ENCODE results near the gene TWSG1. TPM values are rescaled to one million over a fixed set of nuclear protein-coding genes. Genes with fewer than 3 reads are reported as not detected.
A peak's percentile ranks its signal among the peaks of the same experiment; 100 is the strongest.

The TWSG1 gene
- 40.9 TPM for polyA plus RNA-seq (2013, experiment 1 of 4)
- polyA plus RNA-seq (2013, experiment 2 of 4) = 45.0 TPM
- 43.0 TPM for polyA plus RNA-seq (2013, experiment 3 of 4)
- polyA plus RNA-seq (2013, experiment 4 of 4) = 48.0 TPM

DNA sequence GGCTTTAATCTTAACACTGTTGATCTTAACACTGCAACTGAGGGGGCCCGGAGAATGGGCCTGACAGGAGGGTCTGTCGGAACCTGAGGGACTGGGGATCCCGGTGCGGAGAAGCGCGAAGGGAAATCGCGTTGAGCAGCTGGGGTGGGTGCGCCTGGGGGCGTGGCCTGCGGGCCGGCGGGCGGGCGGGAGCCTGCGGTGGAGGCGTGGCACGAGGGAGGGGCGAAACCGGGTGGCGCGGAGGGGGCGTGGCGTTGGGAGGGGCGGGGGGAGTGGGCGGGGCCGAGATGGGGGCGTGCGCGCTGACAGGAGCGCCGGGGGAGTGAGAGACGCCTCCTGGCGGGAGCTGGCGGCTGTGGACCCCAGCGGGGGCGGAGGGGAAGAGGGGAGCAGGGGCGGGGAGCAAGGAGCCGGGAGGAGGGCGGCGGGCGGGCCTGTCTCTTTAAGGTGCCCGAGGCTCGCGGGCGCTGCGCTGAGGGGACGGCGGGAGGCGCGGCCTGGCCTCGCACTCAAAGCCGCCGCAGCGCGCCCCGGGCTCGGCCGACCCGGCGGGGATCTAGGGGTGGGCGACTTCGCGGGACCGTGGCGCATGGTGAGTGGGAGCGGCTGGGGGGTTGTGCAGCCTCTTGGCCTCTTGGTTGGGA, at the start of gene TWSG1:
Gene TWSG1, plus strand, starts transcription at position 445 of the 644 bp plus-strand sequence. CDS start 2,457 bp downstream, outside the sequence.
- no peaks in the 10 kb centered on the region for H3K9me3 ChIP-seq (ENCODE audit: control insufficient read depth, low read length)
- no peaks in the 10 kb centered on the region for H3K4me1 ChIP-seq (ENCODE audit: control insufficient read depth, insufficient read depth, low read length)
- peak within 1 kb of the TSS; percentile 69 for H3K27ac ChIP-seq (ENCODE audit: insufficient read depth, low read depth, low read length, poor library complexity, severe bottlenecking)
- no peaks in the 10 kb centered on the region for H3K36me3 ChIP-seq (ENCODE audit: control insufficient read depth, insufficient read depth, low read length)
- H3K4me3 ChIP-seq (ENCODE audit: insufficient read depth, low read depth, low read length) = peak within 1 kb of the TSS; percentile 63
- WGBS, 2 experiments = 0 to 1% methylated on average over 64 to 67 of the region's 67 CpGs
- H3K27me3 ChIP-seq (ENCODE audit: control insufficient read depth, insufficient read depth, low read length, poor library complexity, severe bottlenecking) = peaks cover 7% of the 10 kb centered on the region

GRCh38 chr18:9285604-9286003, 49.0 kb upstream of the TWSG1 start:
- Histone ChIP-seq H3K27me3 (ENCODE audit: control insufficient read depth, insufficient read depth, low read length, poor library complexity, severe bottlenecking) (no peaks in the 10 kb centered on the region), H3K4me3 (ENCODE audit: insufficient read depth, low read depth, low read length) (no peak overlapping the region), H3K27ac (ENCODE audit: insufficient read depth, low read depth, low read length, poor library complexity, severe bottlenecking) (no peak overlapping the region), H3K4me1 (ENCODE audit: control insufficient read depth, insufficient read depth, low read length) (no peaks in the 10 kb centered on the region), H3K36me3 (ENCODE audit: control insufficient read depth, insufficient read depth, low read length) (no peaks in the 10 kb centered on the region), H3K9me3 (ENCODE audit: control insufficient read depth, low read length) (no peaks in the 10 kb centered on the region)
- WGBS, 2 experiments = 92 to 97% methylated on average over 2 of the region's 2 CpGs

GRCh38 chr18:9287036-9287435, 47.5 kb upstream of the TWSG1 start:
- Histone ChIP-seq H3K27ac (ENCODE audit: insufficient read depth, low read depth, low read length, poor library complexity, severe bottlenecking) (no peak overlapping the region), H3K27me3 (ENCODE audit: control insufficient read depth, insufficient read depth, low read length, poor library complexity, severe bottlenecking) (no peaks in the 10 kb centered on the region), H3K9me3 (ENCODE audit: control insufficient read depth, low read length) (no peaks in the 10 kb centered on the region), H3K36me3 (ENCODE audit: control insufficient read depth, insufficient read depth, low read length) (no peaks in the 10 kb centered on the region), H3K4me3 (ENCODE audit: insufficient read depth, low read depth, low read length) (no peak overlapping the region), H3K4me1 (ENCODE audit: control insufficient read depth, insufficient read depth, low read length) (no peaks in the 10 kb centered on the region)
- WGBS, 2 experiments = 90 to 92% methylated on average over 4 to 6 of the region's 7 CpGs

- Histone ChIP-seq H3K9me3 (ENCODE audit: control insufficient read depth, low read length) (no peaks in the 10 kb centered on the region), H3K27ac (ENCODE audit: insufficient read depth, low read depth, low read length, poor library complexity, severe bottlenecking) (no peak overlapping the region), H3K4me3 (ENCODE audit: insufficient read depth, low read depth, low read length) (no peak overlapping the region), H3K36me3 (ENCODE audit: control insufficient read depth, insufficient read depth, low read length) (no peaks in the 10 kb centered on the region), H3K4me1 (ENCODE audit: control insufficient read depth, insufficient read depth, low read length) (no peaks in the 10 kb centered on the region), H3K27me3 (ENCODE audit: control insufficient read depth, insufficient read depth, low read length, poor library complexity, severe bottlenecking) (no peaks in the 10 kb centered on the region)
These were observed 44.9 kb upstream of the TWSG1 start for GRCh38 chr18:9289698-9290097.

DNA sequence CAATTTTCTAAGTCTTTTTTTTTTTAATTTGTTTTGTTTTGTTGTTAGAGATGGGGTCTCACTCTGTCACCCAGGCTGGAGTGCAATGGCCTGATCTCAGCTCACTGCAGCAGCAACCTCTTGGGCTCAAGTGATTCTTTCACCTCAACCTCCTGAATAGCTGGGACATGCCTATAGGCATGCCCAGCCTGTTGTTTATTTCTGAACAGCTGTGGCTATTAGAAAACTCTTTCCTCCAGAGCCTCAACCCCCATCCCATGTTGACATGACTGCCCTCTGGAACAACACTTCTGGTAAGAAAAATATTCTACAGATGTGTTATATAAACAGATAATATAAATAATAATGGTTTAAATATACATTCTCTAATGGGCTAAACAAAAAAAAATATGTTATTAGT, 44.4 kb upstream of the TWSG1 start:
- Histone ChIP-seq H3K27ac (ENCODE audit: insufficient read depth, low read depth, low read length, poor library complexity, severe bottlenecking) (no peak overlapping the region), H3K4me3 (ENCODE audit: insufficient read depth, low read depth, low read length) (no peak overlapping the region), H3K4me1 (ENCODE audit: control insufficient read depth, insufficient read depth, low read length) (no peaks in the 10 kb centered on the region), H3K9me3 (ENCODE audit: control insufficient read depth, low read length) (no peaks in the 10 kb centered on the region), H3K36me3 (ENCODE audit: control insufficient read depth, insufficient read depth, low read length) (no peaks in the 10 kb centered on the region), H3K27me3 (ENCODE audit: control insufficient read depth, insufficient read depth, low read length, poor library complexity, severe bottlenecking) (no peaks in the 10 kb centered on the region)

DNA sequence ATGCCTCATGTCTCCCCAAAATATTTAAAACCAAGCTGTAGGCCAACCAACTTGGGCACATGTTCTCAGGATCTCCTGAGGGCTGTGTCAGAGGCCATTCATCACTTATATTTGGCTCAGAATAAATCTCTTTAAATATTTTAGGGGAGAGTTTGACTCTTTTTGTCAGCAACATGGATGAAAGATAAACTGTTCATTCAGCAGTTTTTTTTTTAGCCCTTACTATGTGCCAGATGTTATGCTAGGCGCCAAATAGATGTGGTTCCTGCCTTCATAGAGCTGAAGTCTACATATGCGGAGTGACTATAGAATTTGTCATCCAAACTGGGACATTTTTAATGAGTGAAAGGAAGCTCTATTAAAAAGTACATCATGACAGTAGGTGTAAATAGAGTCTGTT, 42.5 kb upstream of the TWSG1 start:
- no peak overlapping the region for H3K27ac ChIP-seq (ENCODE audit: insufficient read depth, low read depth, low read length, poor library complexity, severe bottlenecking)
- H3K4me3 ChIP-seq (ENCODE audit: insufficient read depth, low read depth, low read length) = no peak overlapping the region
- H3K27me3 ChIP-seq (ENCODE audit: control insufficient read depth, insufficient read depth, low read length, poor library complexity, severe bottlenecking) = no peaks in the 10 kb centered on the region
- H3K9me3 ChIP-seq (ENCODE audit: control insufficient read depth, low read length) = peaks cover 2% of the 10 kb centered on the region
- H3K4me1 ChIP-seq (ENCODE audit: control insufficient read depth, insufficient read depth, low read length) = no peaks in the 10 kb centered on the region
- H3K36me3 ChIP-seq (ENCODE audit: control insufficient read depth, insufficient read depth, low read length) = no peaks in the 10 kb centered on the region
- WGBS, 2 experiments = 95 to 97% methylated on average over 2 of the region's 2 CpGs

- Histone ChIP-seq H3K4me1 (ENCODE audit: control insufficient read depth, insufficient read depth, low read length) (no peaks in the 10 kb centered on the region), H3K36me3 (ENCODE audit: control insufficient read depth, insufficient read depth, low read length) (no peaks in the 10 kb centered on the region), H3K27ac (ENCODE audit: insufficient read depth, low read depth, low read length, poor library complexity, severe bottlenecking) (no peak overlapping the region), H3K9me3 (ENCODE audit: control insufficient read depth, low read length) (peaks cover 2% of the 10 kb centered on the region), H3K27me3 (ENCODE audit: control insufficient read depth, insufficient read depth, low read length, poor library complexity, severe bottlenecking) (no peaks in the 10 kb centered on the region), H3K4me3 (ENCODE audit: insufficient read depth, low read depth, low read length) (no peak overlapping the region)
- WGBS, 2 experiments = 82 to 92% methylated on average over 1 of the region's 1 CpG
These were observed 40.6 kb upstream of the TWSG1 start for GRCh38 chr18:9293948-9294347.

DNA sequence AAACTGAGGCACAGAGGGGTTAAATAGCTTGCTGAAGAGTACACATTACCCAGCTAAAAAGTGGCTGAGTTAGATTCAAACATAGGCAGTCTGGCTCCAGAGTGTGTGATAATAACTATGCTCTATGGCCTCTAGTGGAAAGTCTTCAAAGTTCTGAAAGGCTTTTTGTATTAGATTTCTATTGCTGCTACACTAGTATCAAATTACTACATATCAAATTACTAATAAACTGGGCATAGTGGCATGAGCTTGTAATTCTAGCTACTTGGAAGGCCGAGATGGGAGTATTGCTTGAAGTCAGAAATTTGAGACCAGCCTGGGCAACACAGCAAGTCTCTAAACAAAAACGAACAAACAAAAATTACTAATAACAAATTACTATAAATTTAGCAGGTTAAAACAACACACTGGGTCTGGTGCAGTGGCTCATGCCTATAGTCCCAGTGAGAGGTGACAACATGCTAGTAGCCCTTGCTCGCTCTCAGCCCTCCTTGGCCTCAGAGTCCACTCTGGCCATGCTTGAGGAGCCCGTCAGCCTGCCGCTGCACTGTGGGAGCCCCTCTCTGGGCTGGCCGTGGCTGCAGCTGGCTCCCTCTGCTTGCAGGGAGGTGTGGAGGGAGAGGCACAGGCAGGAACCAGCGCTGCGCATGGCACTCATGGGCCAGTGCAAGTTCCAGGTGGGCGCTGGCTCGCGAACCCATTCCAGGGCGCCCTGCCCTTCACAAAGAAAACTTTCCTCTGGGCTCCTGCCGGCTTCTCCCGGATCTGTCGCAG, 38.2 kb upstream of the TWSG1 start:
- H3K27ac ChIP-seq (ENCODE audit: insufficient read depth, low read depth, low read length, poor library complexity, severe bottlenecking) = no peak overlapping the region
- WGBS, 2 experiments = 95% methylated on average over 15 of the region's 15 CpGs

DNA sequence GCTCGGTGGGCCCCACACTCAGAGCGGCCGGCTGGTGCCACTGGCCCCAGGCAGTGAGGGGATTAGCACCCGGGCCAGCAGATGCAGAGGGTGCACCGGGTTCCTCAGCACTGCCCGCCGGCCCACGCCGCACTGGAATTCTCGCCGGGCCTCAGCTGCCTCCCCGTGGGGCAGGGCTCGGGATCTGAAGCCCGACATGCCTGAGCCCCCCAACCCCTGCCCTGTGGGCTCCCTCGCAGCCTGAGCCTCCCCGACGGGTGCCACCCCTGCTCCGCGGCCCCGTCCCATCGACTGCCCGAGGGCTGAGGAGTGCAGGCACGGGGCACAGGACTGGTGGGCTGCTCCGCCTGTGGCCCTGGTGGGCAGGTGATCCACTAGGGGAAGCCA, 37.6 kb upstream of the TWSG1 start:
- Histone ChIP-seq H3K27me3 (ENCODE audit: control insufficient read depth, insufficient read depth, low read length, poor library complexity, severe bottlenecking) (no peaks in the 10 kb centered on the region), H3K4me3 (ENCODE audit: insufficient read depth, low read depth, low read length) (no peak overlapping the region), H3K4me1 (ENCODE audit: control insufficient read depth, insufficient read depth, low read length) (no peaks in the 10 kb centered on the region), H3K36me3 (ENCODE audit: control insufficient read depth, insufficient read depth, low read length) (no peaks in the 10 kb centered on the region), H3K9me3 (ENCODE audit: control insufficient read depth, low read length) (peaks cover 2% of the 10 kb centered on the region), H3K27ac (ENCODE audit: insufficient read depth, low read depth, low read length, poor library complexity, severe bottlenecking) (no peak overlapping the region)
- 96 to 97% methylated on average over 24 of the region's 24 CpGs for WGBS, 2 experiments

More for the DNA sequence above, 38.2 kb upstream of the TWSG1 start:
- Histone ChIP-seq H3K4me3 (ENCODE audit: insufficient read depth, low read depth, low read length) (no peak overlapping the region), H3K36me3 (ENCODE audit: control insufficient read depth, insufficient read depth, low read length) (no peaks in the 10 kb centered on the region), H3K27me3 (ENCODE audit: control insufficient read depth, insufficient read depth, low read length, poor library complexity, severe bottlenecking) (no peaks in the 10 kb centered on the region), H3K9me3 (ENCODE audit: control insufficient read depth, low read length) (peaks cover 2% of the 10 kb centered on the region), H3K4me1 (ENCODE audit: control insufficient read depth, insufficient read depth, low read length) (no peaks in the 10 kb centered on the region)

- no peaks in the 10 kb centered on the region for H3K27me3 ChIP-seq (ENCODE audit: control insufficient read depth, insufficient read depth, low read length, poor library complexity, severe bottlenecking)
- 93 to 94% methylated on average over 6 of the region's 6 CpGs for WGBS, 2 experiments
- no peak overlapping the region for H3K27ac ChIP-seq (ENCODE audit: insufficient read depth, low read depth, low read length, poor library complexity, severe bottlenecking)
- H3K4me1 ChIP-seq (ENCODE audit: control insufficient read depth, insufficient read depth, low read length) = no peaks in the 10 kb centered on the region
- H3K9me3 ChIP-seq (ENCODE audit: control insufficient read depth, low read length) = no peaks in the 10 kb centered on the region
- no peaks in the 10 kb centered on the region for H3K36me3 ChIP-seq (ENCODE audit: control insufficient read depth, insufficient read depth, low read length)
- H3K4me3 ChIP-seq (ENCODE audit: insufficient read depth, low read depth, low read length) = no peak overlapping the region
These were observed 30.0 kb upstream of the TWSG1 start for GRCh38 chr18:9304388-9305070.

All from ectodermal cell (in vitro differentiated cells).